Measurements from ENCODE around the gene MAP3K3. TPM values are rescaled to one million over a fixed set of nuclear protein-coding genes. Genes with fewer than 3 reads are reported as not detected.

The MAP3K3 gene
- total and polyA plus RNA-seq, 2 donors (not counting 3 experiments of a cell fraction or from before 2014, with no cell fraction given): 56.6 to 81.0 TPM

DNA sequence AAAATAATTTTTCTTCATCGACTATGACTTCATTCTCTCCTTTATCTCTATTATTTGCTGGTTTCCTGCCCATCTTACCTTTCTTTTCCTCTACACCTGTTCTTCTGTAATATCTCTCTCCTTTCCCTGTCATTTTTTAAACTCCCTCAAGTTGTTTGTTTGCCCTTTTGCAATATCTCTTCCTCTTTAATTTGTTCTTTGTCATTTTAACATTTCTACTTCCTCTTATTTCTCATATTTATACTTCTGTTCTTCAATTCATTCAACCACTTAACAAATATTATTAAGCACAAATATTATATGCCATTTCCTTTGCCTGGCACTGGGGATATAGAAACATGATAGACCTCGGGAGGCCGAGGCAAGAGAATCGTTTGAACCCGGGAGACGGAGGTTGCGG, 22.6 kb downstream of the MAP3K3 start:
- Histone ChIP-seq H3K27ac (ENCODE audit: insufficient read depth, low read depth, low read length) (no peak overlapping the region), H3K36me3 (ENCODE audit: control insufficient read depth in 2 of 2, extremely low read depth in 1 of 2, insufficient read depth in 2 of 2, low read length in 2 of 2) (peaks cover 10 to 20% of the 10 kb centered on the region in 2 experiments), H3K4me2 (ENCODE audit: insufficient read depth, low read length) (no peak overlapping the region), H3K9ac (replicated peaks; ENCODE audit: extremely low read depth, insufficient read depth, low read length) (no peak overlapping the region), H2AFZ (ENCODE audit: low read depth, low read length) (no peak overlapping the region), H3K9me1 (replicated peaks; ENCODE audit: control insufficient read depth, extremely low read depth, insufficient read depth, low read length) (no peaks in the 10 kb centered on the region), H3K27me3 (ENCODE audit: control insufficient read depth in 2 of 2, insufficient read depth in 2 of 2, low read length in 2 of 2) (no peaks in the 10 kb centered on the region), H3K4me1 (ENCODE audit: control insufficient read depth, extremely low read depth, insufficient read depth, low read length) (no peaks in the 10 kb centered on the region), H3K79me2 (ENCODE audit: control insufficient read depth, insufficient read depth, low read length) (peaks cover 6% of the 10 kb centered on the region), H3K4me3 (replicated peaks in 1 of 3; ENCODE audit: insufficient read depth in 1 of 3, low read depth in 1 of 3, low read length in 3 of 3) (no peak overlapping the region), H3K9me3 (replicated peaks; ENCODE audit: control insufficient read depth, insufficient read depth, low read length) (no peaks in the 10 kb centered on the region), H4K20me1 (replicated peaks; ENCODE audit: control insufficient read depth, extremely low read depth, insufficient read depth, low read length) (no peaks in the 10 kb centered on the region)
- ChIA-PET CTCF (no interaction called here), POLR2A (no interaction called here)
- FAIRE-seq (no peak), DNase-seq (ENCODE audit: low read depth, low spot score) (no peak)
- dilution Hi-C loops (cut with MboI; ENCODE audit: extremely low pct_ligation_motif_present, low sequenced_read_pairs) (no loop called here), intact Hi-C loops (cut with micrococcal nuclease) (no loop called here)
- TF ChIP-seq, protein P1, sequence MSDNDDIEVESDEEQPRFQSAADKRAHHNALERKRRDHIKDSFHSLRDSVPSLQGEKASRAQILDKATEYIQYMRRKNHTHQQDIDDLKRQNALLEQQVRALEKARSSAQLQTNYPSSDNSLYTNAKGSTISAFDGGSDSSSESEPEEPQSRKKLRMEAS (IDR thresholded peaks at IDR 0.05; ENCODE audit: insufficient read depth, insufficient read length): no peak
- TF ChIP-seq, protein P2, sequence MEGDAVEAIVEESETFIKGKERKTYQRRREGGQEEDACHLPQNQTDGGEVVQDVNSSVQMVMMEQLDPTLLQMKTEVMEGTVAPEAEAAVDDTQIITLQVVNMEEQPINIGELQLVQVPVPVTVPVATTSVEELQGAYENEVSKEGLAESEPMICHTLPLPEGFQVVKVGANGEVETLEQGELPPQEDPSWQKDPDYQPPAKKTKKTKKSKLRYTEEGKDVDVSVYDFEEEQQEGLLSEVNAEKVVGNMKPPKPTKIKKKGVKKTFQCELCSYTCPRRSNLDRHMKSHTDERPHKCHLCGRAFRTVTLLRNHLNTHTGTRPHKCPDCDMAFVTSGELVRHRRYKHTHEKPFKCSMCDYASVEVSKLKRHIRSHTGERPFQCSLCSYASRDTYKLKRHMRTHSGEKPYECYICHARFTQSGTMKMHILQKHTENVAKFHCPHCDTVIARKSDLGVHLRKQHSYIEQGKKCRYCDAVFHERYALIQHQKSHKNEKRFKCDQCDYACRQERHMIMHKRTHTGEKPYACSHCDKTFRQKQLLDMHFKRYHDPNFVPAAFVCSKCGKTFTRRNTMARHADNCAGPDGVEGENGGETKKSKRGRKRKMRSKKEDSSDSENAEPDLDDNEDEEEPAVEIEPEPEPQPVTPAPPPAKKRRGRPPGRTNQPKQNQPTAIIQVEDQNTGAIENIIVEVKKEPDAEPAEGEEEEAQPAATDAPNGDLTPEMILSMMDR (IDR thresholded peaks at IDR 0.05; ENCODE audit: extremely low read depth in 1 of 2, insufficient read depth in 1 of 2, low read depth in 1 of 2, low read length in 2 of 2): no peak
- TF ChIP-seq GATA2 (IDR thresholded peaks at IDR 0.05; ENCODE audit: insufficient read depth, insufficient read length, low read depth, low read length) (no peak), MYC (IDR thresholded peaks at IDR 0.05; ENCODE audit: low read depth, low read length) (no peak), JUN (IDR thresholded peaks at IDR 0.05; ENCODE audit: borderline replicate concordance, insufficient read depth, insufficient read length, low read depth) (no peak)
- no TSS peak for BruUV-seq (replicated peaks)
